ENCODE measurements around the gene CDHR5.

GRCh38 chr11:639332-639955 lies 14.7 kb upstream of the CDHR5 start:
- TF ChIP-seq CTCF (IDR thresholded peaks at IDR 0.05) (no peak), POLR2A (IDR thresholded peaks at IDR 0.05) (no peak), POLR2AphosphoS5 (IDR thresholded peaks at IDR 0.05) (no peak), EP300 (IDR thresholded peaks at IDR 0.05; ENCODE audit: low read depth) (no peak)
